ENCODE data around the gene CMC1.

GRCh38 chr3:28348265-28348628 lies 106.8 kb downstream of the CMC1 start:
- no peak for TF ChIP-seq EZH2 (IDR thresholded peaks at IDR 0.05; ENCODE audit: insufficient read depth, poor library complexity, severe bottlenecking)
- TF ChIP-seq EZH2phosphoT487 (IDR thresholded peaks at IDR 0.05; ENCODE audit: insufficient read depth, low read depth): no peak
